Aorta (tissue), 5 donors: ENCODE data around the gene NUB1. TPM values are rescaled to one million over a fixed set of nuclear protein-coding genes. Genes with fewer than 3 reads are reported as not detected.

Experiments
- ATAC-seq: fragments of 200-7000 bp; cut with Tn5 transposase; one replicate; pipeline ENCODE4 v1.9.1; 2022; ENCODE audit warnings: moderate library complexity; ENCODE audit not compliant: low FRiP score
- DNase-seq, 2 donors: peaks; one replicate each; pipeline ENCODE4 v3.0.0-alpha.2; 2020
- H3K27ac ChIP-seq, 2 donors: one replicate each; pipeline ENCODE4 v1.5.1; 2013; ENCODE audit warnings: low read length in 2 of 2, mild to moderate bottlenecking in 2 of 2, moderate library complexity in 2 of 2, control low read depth in 1 of 2, inconsistent platforms in 1 of 2, low read depth in 1 of 2
- H3K27me3 ChIP-seq, 2 donors: one replicate each; pipeline ENCODE4 v1.6.1; 2013; ENCODE audit warnings: control low read depth in 1 of 2, low read length in 1 of 2, mild to moderate bottlenecking in 1 of 2, moderate library complexity in 1 of 2; ENCODE audit not compliant: insufficient read depth in 2 of 2, control insufficient read depth in 1 of 2
- H3K36me3 ChIP-seq, 2 donors: one replicate each; pipeline ENCODE4 v1.6.1; 2013; ENCODE audit warnings: control low read depth in 1 of 2, low read length in 1 of 2, mild to moderate bottlenecking in 1 of 2; ENCODE audit not compliant: insufficient read depth in 2 of 2, control insufficient read depth in 1 of 2
- H3K4me1 ChIP-seq, 2 donors: one replicate each; pipeline ENCODE4 v1.6.1; 2013; ENCODE audit warnings: low read length in 2 of 2, control low read depth in 1 of 2, mild to moderate bottlenecking in 1 of 2, moderate library complexity in 1 of 2; ENCODE audit not compliant: insufficient read depth in 2 of 2, control insufficient read depth in 1 of 2
- H3K4me3 ChIP-seq, 2 donors: one replicate each; pipeline ENCODE4 v1.5.1; 2013; ENCODE audit warnings: low read length in 2 of 2, control low read depth in 1 of 2, mild to moderate bottlenecking in 1 of 2
- H3K9me3 ChIP-seq: one replicate; pipeline ENCODE4 v1.6.1; 2013; ENCODE audit warnings: mild to moderate bottlenecking, low read length; ENCODE audit not compliant: control insufficient read depth
- WGBS, 2 donors: extraction: QIAGEN DNeasy Blood & Tissue Kit; methylation state at CpG; one replicate each; pipeline ENCODE4 v1.1.7; 2013; 5-methylcytosine and 5-hydroxymethylcytosine counted together
- intact Hi-C, 2 donors: fragments of 100-400 bp; cut with DNase I; formaldehyde crosslinking; loops; one replicate each; pipeline versions ENCODE4 v1.14.2 to v1.15.0; 2022
- polyA plus RNA-seq, 2 donors: library from polyadenylated mRNA; stranded (reverse); fragments of 200-250 nt; gene quantifications; one replicate each; pipeline ENCODE4 v1.2.3, GENCODE V29; 2013
- total RNA-seq, 2 donors: library from RNA; stranded (reverse); fragmentation: NEBNext Ultra II Directional; extraction: Animal tissue kit (Norgen Biotek cat#: 25700); gene quantifications; one replicate each; pipeline ENCODE4 v1.2.1, GENCODE V29; 2021
- donor health status: healthy with polysubstance abuse.
- donor health status: Bipolar disorder and iron deficiency.
- donor health status: DM: no; HTN: no; CAD: no.
- donor health status: DM: no; HTN: no; CAD: no.
- donor health status: DM: yes; HTN: yes; CAD: no.

The NUB1 gene
- total and polyA plus RNA-seq, 4 donors, result 34.6 to 56.6 (median 41.8) TPM

DNA sequence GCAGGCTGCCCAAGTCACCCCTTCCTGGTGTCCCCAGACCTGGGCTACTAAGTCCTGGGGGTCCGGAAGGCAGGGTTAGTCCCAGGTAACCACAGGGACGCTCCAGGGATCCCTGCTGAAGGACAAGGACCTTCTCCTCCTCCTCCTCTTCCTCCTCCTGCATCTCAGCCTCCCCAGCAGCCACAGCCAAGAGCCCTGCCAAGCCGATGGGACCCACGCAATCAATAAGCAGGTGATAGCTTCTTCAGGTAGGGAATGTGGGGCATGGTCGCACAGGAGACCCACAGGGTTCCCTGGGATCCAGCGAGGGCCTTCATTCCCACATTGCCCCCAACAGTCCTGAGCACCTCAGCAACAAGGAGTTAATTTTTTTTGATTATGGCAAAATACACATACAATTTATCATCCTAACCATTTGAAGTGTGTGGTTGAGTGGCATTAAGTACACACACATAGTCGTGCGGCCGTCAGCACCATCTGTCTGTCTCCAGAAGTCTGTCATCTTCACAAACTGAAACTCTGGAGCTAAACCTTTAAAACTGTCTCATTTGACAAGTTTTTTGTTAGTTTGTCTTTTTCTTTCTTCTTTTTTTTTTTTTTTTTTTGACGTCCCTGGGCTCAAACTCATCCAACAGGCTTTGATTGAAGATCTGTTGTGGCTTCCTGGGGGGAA lies 86.2 kb downstream of the NUB1 start:
- peak in 1 of 2 donors; percentile 70 for DNase-seq
- no peaks in the 10 kb centered on the region for H3K9me3 ChIP-seq
- no peaks in the 10 kb centered on the region for H3K4me1 ChIP-seq
- H3K36me3 ChIP-seq, result no peaks in the 10 kb centered on the region
- no peak for ATAC-seq
- no peaks in the 10 kb centered on the region for H3K27me3 ChIP-seq
- H3K27ac ChIP-seq, result no peak overlapping the region
- intact Hi-C loops, result no loop called here
- 68 to 75% methylated on average over 10 of the region's 10 CpGs for WGBS, 2 donors
- H3K4me3 ChIP-seq, result no peak overlapping the region

Other genes starting within 250 kb of the NUB1 start
- gene GBX1, start 174.1 kb upstream of the NUB1 start, total RNA-seq, result not detected
- not detected for gene GBX1, start 174.1 kb upstream of the NUB1 start, polyA plus RNA-seq
- gene ASB10, start 154.6 kb upstream of the NUB1 start, total RNA-seq, result not detected
- gene ASB10, start 154.6 kb upstream of the NUB1 start, polyA plus RNA-seq, result not detected
- 1 to 10 TPM in 1 of 2 donors, not detected in 1; 2.2 TPM for gene H2BK1, start 131.3 kb upstream of the NUB1 start, total RNA-seq
- not detected for gene H2BK1, start 131.3 kb upstream of the NUB1 start, polyA plus RNA-seq
- gene ABCF2, start 114.6 kb upstream of the NUB1 start, total RNA-seq, result 10 to 100 TPM; 15.8 to 25.8 TPM
- 10 to 100 TPM; 14.3 to 15.9 TPM for gene ABCF2, start 114.6 kb upstream of the NUB1 start, polyA plus RNA-seq
- 10 to 100 TPM; 49.1 to 51.6 TPM for gene CHPF2, start 109.3 kb upstream of the NUB1 start, total RNA-seq
- 10 to 100 TPM in 1 of 2 donors, 1 to 10 TPM in 1; 7.8 to 53.5 TPM for gene CHPF2, start 109.3 kb upstream of the NUB1 start, polyA plus RNA-seq
- 10 to 100 TPM; 52.4 to 84.4 TPM for gene SMARCD3, start 93.1 kb upstream of the NUB1 start, total RNA-seq
- 100 to 1,000 TPM in 1 of 2 donors, 10 to 100 TPM in 1; 48.5 to 182 TPM for gene SMARCD3, start 93.1 kb upstream of the NUB1 start, polyA plus RNA-seq
- gene WDR86, start 68.2 kb downstream of the NUB1 start, total RNA-seq, result 1 to 10 TPM; 2.8 to 4.4 TPM
- under 1 TPM in 1 of 2 donors, not detected in 1; 0.18 TPM for gene WDR86, start 68.2 kb downstream of the NUB1 start, polyA plus RNA-seq
- 1 to 10 TPM in 1 of 2 donors, under 1 TPM in 1; 0.84 to 1.7 TPM for gene CRYGN, start 98.3 kb downstream of the NUB1 start, total RNA-seq
- gene CRYGN, start 98.3 kb downstream of the NUB1 start, polyA plus RNA-seq, result 1 to 10 TPM in 1 of 2 donors, under 1 TPM in 1; 0.56 to 1.4 TPM
- gene RHEB, start 178.1 kb downstream of the NUB1 start, total RNA-seq, result 100 to 1,000 TPM in 1 of 2 donors, 10 to 100 TPM in 1; 78.8 to 107 TPM
- 100 to 1,000 TPM; 108 to 122 TPM for gene RHEB, start 178.1 kb downstream of the NUB1 start, polyA plus RNA-seq